GM19467 (cell line): ENCODE results near the gene NAP1L4.

Experiments
- ATAC-seq: cut with Tn5 transposase; IDR thresholded peaks from one replicate; pipeline ENCODE4 v1.9.1; 2021; ENCODE audit warnings: mild to moderate bottlenecking, moderate library complexity; ENCODE audit not compliant: unreplicated experiment

The NAP1L4 gene

DNA sequence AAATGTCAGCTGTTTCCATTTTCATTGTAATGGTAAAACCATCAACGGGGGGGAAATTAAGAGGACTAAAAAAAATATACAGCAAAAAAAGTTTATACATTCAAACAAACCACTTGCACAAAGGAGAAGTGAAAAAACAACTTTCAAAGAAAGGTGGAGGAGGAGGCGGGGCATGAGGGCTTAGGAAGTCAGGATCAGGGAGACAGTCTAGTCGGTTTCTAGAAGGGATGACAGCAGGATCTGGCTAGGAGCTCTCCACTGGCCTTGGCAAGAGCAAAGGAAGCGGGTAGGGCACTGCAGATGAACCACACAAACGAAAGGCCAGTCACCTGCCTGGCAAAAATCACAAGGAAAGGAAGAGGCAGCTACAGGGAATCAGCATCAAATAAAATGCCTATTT lies 31.0 kb downstream of the NAP1L4 start:
- no peak for ATAC-seq

DNA sequence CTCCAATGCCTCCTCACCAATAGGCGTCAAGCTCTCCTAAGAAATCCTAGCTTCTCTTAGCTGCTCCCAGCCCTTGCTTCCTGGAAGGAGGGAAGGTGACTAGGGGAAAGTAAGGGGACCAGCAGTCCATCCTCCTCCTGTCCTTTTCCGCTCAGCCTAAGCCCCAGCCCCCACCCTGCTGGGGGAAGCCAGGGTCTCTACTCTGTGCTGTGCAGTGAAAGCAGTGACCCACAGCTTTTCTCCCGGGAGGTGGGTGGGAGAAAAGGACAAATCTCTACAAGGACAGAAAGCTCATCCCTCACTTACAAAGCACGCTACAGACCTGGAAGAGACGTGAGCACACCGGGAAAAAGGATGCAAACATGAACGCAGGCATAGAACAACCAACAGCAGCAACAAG lies 32.0 kb downstream of the NAP1L4 start:
- no peak for ATAC-seq

DNA sequence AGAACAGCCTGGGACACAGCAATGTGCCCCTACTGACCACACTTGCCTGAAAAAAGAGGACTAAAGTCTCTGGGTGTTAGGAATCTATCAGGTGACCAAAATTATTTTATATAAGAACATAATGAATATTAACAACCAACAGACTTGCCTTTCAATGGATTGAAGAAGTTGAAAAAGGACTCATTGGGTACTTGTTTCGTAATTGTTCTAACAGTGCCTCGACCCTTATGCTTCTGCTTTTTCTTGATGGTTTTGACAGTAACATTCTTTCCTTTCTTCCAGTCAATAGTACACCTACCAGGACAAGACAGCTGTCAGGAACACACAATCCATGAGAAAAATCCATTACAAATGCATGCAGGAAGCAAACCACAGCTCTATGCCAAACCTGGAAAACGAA lies 33.9 kb downstream of the NAP1L4 start:
- ATAC-seq: no peak

DNA sequence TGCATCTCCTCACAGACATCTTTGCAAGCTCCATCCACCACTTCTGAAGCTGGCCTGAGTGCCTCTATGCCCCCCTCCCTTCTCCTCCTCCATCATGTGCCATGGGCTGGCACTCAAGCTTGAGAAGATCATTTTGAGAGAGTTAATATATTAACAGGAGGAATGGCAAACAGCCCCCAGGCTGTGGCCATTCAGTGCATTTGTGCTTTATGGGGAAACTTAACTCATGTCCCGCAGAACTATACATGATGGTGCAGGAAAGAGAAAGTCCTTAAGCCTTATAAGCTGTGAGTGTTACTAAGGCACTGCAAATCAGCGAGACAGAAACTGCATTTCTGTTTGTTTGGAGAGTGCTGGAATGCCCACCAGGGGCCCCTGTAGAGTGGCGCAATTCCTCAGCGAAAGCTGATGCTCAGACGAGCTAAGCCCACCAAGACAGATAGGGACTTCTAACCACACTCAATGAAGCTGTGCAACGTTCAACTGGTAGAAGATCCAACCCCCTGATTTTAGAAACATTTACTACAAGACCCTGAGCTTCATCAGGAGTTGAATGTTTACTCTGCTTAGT lies 36.1 kb downstream of the NAP1L4 start:
- ATAC-seq: no peak

- ATAC-seq: no peak
Observed at GRCh38 chr11:2954263-2954662, 37.9 kb downstream of the NAP1L4 start.

DNA sequence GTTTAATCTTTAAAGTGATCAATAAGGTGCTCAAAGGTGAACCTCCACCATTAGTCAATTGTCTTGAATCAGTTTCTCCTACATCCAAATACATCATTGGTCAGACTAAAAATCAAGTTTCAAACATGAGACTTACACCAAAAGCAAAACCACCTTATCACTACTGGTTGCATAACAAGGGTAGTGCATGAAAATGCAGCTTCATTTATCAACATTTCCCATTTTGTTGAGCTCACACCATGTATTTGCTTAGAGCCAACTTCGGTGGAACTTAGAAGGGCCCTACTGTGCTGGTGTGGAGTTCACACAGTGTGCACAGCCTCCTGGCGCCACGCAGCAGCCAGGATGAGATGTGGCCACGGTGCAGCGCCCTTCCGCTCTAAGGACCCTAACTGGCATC lies 39.8 kb downstream of the NAP1L4 start:
- no peak for ATAC-seq

DNA sequence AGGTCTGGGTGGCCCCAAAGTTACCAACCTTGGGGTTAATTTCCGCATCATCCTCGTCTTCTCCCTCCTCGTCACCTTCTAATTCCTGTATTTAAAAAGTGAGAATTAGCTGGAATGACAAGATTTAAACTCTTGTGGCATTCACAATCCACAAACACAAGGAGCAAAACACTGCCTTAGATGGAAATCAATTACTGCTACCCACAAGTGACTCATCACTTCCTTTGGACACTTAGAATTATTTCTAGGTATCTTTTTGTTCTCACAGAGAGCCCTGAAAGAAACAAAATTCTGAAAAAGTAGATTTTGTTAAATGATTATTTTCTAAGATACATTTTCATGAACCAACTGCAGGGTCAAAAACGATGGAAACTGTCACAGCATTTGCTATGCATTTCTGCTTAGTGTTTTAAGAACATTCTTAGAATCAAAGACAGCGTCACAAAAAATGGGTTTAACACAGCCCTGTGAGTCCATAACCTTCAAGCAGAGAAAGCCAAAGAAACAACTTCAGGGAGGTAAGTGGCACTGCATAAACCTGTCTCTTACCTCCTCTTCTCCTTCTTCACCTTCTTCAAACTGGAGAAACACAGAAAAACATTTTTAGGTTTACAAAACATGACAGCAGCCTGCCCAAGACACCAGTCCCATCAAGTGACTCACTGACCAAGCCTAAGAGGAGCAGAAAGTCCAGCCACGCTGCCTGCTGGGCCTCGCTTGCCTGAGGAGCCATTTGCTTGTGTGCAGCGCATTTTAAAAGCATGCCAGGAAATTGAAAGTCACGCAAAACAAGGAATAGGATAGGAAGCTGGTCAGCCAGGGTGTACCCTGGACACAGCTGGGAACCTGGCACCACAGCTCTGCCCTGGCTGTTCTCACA lies 40.7 kb downstream of the NAP1L4 start:
- ATAC-seq: no peak

DNA sequence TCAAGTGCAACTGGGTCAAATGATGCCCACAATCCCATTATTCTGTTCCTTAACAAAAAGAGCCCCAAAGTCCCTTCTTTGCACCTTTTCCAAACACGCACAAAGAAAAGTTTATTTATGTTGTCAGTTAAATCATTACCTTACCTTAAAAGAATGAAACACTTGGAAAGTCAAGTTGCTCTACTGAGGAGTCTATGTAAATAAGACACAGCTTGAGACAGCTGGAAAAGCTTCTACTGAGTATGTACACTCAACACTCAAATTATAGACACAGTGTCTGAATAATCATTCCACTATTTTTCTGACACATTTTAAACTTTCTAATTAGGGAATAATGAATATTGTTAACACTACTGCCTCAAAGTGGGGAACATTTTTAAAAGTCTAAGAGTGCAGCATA lies 41.3 kb downstream of the NAP1L4 start:
- ATAC-seq: no peak

DNA sequence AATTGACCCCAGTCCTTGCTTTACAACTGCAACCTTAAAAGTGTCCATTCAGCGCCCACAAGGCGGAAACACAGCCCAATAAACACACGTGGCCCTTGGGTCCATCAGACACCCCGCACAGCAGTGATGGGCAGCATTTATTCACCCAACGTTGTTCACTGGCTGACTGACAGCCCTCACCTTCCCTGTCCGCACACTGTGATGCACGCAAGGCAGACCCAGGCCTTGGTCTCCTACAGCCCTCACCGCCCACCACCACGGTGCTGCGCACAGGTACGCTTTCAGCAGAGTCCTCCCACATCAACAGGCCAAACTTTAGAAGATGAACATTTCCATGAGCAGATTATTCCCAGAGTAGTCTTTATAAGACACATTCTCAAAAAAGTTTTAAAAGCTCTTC lies 42.2 kb downstream of the NAP1L4 start:
- no peak for ATAC-seq

DNA sequence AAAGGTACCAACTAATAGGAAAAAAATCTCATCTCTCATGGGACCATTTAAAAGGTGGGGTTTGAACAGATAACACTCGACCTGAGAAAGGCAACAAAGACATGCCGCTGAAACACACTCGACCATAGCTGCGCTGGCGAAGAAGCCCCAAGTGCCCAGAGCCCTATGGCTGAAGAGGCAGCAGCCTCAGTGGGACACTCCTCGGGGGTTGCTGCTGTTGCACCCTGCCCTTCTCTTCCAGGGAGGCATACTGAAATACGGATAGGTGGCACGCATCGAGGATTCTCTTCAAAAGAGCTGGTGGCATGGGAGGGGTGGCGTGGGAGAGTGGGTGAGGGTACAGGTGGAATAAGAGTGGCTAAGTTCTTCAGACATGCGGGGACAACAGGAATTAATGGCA lies 44.4 kb downstream of the NAP1L4 start:
- ATAC-seq: no peak

DNA sequence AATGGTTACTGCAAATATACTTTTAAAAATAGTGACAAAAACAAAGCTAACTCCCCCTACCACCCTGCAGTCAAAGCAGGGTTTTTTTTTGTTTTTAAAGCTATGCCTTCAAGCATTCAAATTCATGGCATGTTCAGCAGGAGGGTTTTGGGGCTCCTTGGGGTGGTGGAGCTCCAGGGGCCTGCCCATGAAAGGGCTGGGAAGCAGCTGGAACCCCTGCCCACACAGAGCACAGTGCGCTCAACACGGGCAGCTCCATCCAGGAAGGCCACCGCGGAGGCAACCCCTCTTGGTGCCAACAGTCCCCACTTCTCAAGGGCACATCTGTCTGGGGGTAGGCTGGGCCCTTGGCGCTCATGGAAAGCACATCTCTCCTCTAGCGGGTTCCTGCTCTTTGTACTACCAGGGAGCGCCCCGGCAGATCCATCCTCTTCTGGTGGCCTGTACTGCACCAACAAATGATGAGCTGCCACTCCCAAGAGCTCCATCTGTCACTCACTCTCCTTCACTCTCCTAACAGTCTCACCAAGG lies 46.3 kb downstream of the NAP1L4 start:
- no peak for ATAC-seq

DNA sequence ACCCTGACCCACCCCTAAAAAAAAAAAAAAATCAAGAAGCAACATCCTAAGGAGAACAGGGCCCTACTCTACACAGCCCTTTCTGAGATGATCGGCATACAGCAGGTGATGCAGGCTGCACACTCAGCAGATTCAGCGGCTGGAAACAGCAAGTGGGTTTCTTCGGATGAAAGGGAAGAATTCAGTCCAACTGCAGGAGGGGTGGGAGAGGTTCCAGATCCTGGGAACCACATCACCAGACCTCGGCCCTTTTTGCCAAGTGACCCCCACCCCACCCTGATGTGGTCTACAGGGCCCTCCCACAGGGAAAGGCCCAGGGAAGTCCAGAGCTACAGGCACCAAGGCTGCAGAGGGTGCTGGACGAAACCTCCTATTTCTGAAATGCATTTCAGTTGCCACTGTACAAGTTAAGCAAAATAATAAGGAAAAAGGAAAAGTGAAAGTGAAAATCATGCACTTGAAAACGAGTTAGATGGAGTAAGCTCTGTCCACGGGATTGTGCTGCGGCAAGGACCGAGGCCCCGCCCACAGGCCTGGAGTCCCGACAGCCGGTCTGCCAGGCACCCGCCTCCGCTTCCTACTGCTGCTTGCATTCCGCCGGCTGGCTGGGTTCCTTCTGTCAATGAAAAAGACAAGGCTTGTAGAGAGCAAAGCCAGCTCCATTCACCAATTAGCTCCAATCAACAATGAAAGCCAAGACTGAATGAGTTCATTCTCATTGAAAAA lies 46.9 kb downstream of the NAP1L4 start:
- ATAC-seq: no peak

GRCh38 chr11:2944530-2944929 lies 47.6 kb downstream of the NAP1L4 start:
- ATAC-seq: no peak

DNA sequence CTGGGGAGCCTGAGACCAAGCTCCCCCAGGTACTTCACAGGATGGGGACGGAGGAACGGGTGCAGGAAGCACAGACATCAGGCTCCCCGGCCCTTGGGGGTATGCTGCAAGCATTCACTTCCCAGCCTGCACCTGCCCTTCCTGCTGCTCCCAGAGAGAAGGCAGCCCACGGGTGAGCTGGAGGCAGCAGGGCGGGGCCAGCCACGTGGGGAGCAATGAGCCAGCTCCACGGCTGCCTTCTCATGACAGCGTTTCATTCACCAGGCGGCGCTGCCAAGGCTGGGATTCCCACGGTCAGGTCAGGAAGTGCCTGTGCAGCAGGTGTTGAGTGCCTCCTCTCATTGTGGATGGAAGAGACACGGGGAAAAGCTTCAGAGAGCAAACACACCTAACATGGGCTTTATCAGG lies 48.4 kb downstream of the NAP1L4 start:
- ATAC-seq: no peak

DNA sequence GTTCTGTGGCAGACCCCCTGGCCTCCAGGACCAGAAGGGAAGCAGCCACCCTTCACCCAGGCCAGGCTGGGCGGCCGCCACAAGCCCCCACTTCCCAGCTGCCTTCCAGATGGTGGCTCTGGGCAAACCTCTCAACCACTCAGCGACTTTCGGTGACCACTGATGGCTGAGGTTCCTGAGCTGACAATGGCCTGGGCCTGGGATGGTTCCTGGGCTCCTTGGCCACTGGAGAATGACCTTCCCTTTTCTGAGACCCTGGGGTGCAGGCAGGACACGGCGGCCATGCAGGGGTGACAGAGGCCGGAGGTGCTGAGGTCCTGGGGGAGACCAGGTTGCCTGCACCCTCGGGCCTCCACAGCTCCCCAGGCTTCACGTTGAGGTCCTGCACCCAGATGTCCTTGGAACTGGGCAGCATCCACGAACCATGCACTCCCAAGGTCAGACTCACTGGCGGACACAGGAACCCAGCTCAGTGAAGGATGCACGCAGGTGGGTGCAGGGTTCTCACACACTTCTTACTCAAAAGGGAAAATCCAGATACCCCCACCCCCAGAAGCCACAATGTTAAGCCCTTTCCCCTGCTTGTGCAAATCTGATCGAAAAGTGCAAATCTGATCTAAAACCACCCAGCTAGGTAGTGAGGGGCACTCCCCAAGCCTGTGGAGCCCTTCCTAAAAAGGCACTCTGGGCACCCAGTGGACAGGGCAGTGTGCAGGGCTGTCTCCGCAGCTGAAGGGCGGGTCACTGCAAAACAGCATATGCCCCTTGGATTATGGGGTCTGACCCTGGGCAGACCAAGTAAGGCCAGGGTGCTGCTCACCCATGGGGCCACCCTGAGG lies 49.0 kb downstream of the NAP1L4 start:
- ATAC-seq: no peak

GRCh38 chr11:2942447-2942846 lies 49.7 kb downstream of the NAP1L4 start:
- ATAC-seq: no peak

- ATAC-seq: no peak
Observed at GRCh38 chr11:2940921-2941821, 51.0 kb downstream of the NAP1L4 start.

- no peak for ATAC-seq
Observed at GRCh38 chr11:2940147-2940920, 51.8 kb downstream of the NAP1L4 start.
